Esophagus (tissue), 2 donors: ENCODE results near the gene CDKN1A. TPM values are rescaled to one million over a fixed set of nuclear protein-coding genes. Genes with fewer than 3 reads are reported as not detected.

Source experiments
- H3K27ac ChIP-seq, 2 donors: one replicate each; pipeline ENCODE4 v1.5.1; 2013; ENCODE audit warnings: low read depth in 2 of 2, mild to moderate bottlenecking in 2 of 2, inconsistent platforms in 1 of 2, low read length in 1 of 2, moderate library complexity in 1 of 2
- H3K27me3 ChIP-seq, 2 donors: one replicate each; pipeline ENCODE4 v1.6.1; 2013; ENCODE audit warnings: low read length in 2 of 2, control low read depth in 1 of 2, mild to moderate bottlenecking in 1 of 2; ENCODE audit not compliant: insufficient read depth in 2 of 2, control insufficient read depth in 1 of 2
- H3K36me3 ChIP-seq, 2 donors: one replicate each; pipeline ENCODE4 v1.6.1; 2013; ENCODE audit warnings: low read length in 1 of 2; ENCODE audit not compliant: control insufficient read depth in 2 of 2, insufficient read depth in 2 of 2
- H3K4me1 ChIP-seq, 2 donors: one replicate each; pipeline ENCODE4 v1.6.1; 2013; ENCODE audit warnings: low read length in 1 of 2; ENCODE audit not compliant: control insufficient read depth in 2 of 2, insufficient read depth in 2 of 2
- H3K4me3 ChIP-seq, 2 donors: one replicate each; pipeline ENCODE4 v1.5.1; 2013; ENCODE audit warnings: low read length in 2 of 2, mild to moderate bottlenecking in 2 of 2, low read depth in 1 of 2, moderate library complexity in 1 of 2
- H3K9me3 ChIP-seq, 2 donors: one replicate each; pipeline ENCODE4 v1.6.1; 2013; ENCODE audit warnings: mild to moderate bottlenecking in 2 of 2, low read depth in 1 of 2, low read length in 1 of 2, moderate library complexity in 1 of 2; ENCODE audit not compliant: control insufficient read depth in 2 of 2, insufficient read depth in 1 of 2
- WGBS, 2 donors: extraction: QIAGEN DNeasy Blood & Tissue Kit; methylation state at CpG; one replicate each; pipeline ENCODE4 v1.1.7; 2013; 5-methylcytosine and 5-hydroxymethylcytosine counted together
- polyA plus RNA-seq, 2 donors: library from polyadenylated mRNA; stranded (reverse); fragments of 200-250 nt; gene quantifications; one replicate each; pipeline ENCODE4 v1.2.3, GENCODE V29; 2013
- donor health status: healthy with polysubstance abuse.
- donor health status: Bipolar disorder and iron deficiency.

The CDKN1A gene
- polyA plus RNA-seq, 2 donors: 36.9 to 114 TPM

DNA sequence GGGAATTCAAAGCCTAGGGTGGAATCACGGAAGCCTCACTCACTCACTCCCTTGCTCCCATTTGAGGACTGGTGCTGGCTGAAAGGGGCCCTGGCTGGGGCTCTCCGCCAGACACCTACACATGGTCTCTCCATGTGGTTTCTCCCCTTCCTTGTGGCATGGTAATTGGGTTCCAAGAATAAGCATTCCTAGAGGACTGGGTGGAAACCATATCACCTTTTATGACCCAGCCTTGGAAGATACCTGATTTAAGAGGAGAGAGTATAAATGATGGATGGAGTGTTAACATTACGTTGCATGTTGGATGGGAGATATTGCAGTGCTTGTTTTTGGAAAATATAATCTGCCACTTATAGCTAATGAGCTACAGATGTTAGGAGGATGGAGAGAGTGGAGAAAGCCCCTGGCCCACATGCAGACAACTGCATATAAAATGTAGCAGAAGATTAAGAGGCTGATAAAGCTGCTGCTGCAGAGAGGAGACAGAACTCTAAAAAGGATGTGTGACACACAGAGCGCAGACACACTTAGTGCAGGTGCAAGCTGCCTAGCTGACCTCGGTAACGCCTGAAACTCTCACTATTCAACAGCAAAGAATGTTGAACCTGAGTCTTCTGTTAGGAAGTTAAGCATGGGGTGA lies 23.3 kb upstream of the CDKN1A start:
- Histone ChIP-seq H3K27ac (no peak overlapping the region), H3K4me1 (peaks cover 0 to 6% of the 10 kb centered on the region in 2 donors), H3K9me3 (no peaks in the 10 kb centered on the region), H3K36me3 (no peaks in the 10 kb centered on the region), H3K4me3 (no peak overlapping the region), H3K27me3 (no peaks in the 10 kb centered on the region)
- 75 to 79% methylated on average over 6 of the region's 6 CpGs for WGBS, 2 donors

DNA sequence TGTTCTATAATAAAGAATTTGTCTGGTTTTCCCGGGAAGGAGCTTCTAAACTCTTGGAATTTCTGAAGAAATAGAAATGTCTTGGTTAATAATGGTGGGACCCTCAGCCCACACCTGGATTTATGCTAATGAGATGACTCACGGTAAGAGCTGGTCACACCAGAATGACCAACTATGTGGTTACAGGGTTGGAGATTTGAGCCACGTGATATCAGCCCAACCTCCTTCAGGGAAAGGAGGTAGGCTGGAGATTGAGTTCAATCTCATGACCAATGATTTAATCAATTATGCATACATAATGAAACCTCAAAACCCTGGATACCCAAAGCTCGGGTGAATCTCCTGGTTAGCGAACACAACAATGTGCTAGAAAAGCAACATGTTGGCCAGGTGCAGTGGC lies 22.1 kb upstream of the CDKN1A start:
- 79 to 85% methylated on average over 5 of the region's 5 CpGs for WGBS, 2 donors
- Histone ChIP-seq H3K9me3 (no peaks in the 10 kb centered on the region), H3K36me3 (no peaks in the 10 kb centered on the region), H3K4me1 (peaks cover 0 to 9% of the 10 kb centered on the region in 2 donors), H3K27me3 (no peaks in the 10 kb centered on the region), H3K4me3 (no peak overlapping the region), H3K27ac (no peak overlapping the region)

DNA sequence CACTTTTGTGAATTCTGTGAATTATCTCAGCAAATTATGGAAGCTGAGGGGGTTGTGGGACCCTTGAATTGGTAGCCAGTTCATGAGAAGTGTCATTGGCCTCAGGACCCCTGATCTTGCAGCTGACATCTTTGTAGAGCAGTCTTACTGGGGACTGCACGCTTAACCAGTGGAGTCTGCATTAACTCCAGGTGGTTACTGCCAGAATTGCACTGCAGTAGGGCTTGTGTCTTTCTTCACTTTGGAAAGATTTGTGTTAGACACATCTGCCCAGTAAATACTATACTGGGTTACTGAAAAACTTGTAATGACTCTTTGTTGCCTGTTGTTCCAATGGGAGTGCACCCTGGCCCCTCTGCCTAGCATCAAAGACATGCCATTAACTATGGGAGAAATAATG lies 21.2 kb upstream of the CDKN1A start:
- H3K9me3 ChIP-seq: no peaks in the 10 kb centered on the region
- H3K27ac ChIP-seq: no peak overlapping the region
- 93 to 97% methylated on average over 1 of the region's 1 CpG for WGBS, 2 donors
- no peaks in the 10 kb centered on the region for H3K27me3 ChIP-seq
- no peak overlapping the region for H3K4me3 ChIP-seq
- H3K36me3 ChIP-seq: no peaks in the 10 kb centered on the region
- H3K4me1 ChIP-seq: peaks cover 0 to 15% of the 10 kb centered on the region in 2 donors

DNA sequence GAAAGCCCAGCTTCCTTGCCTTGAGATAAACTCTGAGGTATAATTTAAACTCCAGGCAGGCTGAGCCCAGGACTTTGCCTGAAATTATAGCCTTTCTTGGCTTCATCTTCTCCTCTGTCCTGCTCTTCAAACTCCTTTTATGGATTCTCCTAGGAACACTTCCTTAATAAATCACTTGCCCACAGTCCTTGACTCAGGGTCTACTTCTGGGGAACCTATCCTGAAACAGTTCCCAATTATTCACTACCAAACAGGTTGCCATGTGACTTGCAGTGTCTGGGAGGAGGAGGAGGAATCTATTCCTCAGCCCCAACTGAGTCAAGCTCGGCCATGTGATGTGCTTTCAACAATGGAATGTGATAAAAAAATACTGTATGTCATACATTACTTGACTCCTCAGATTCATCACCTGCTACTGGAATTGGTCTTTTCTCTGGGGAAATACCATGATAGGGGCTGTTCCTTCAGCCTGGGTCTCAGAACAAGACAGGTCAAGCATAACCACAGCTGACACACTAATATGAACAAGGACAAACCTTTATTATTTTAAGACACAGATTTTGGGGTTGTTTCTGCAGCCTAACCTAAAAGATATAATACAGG lies 20.5 kb upstream of the CDKN1A start:
- Histone ChIP-seq H3K4me1 (peaks cover 0 to 19% of the 10 kb centered on the region in 2 donors), H3K9me3 (no peaks in the 10 kb centered on the region), H3K4me3 (no peak overlapping the region), H3K27ac (no peak overlapping the region), H3K27me3 (no peaks in the 10 kb centered on the region), H3K36me3 (no peaks in the 10 kb centered on the region)
- 52 to 62% methylated on average over 1 of the region's 1 CpG for WGBS, 2 donors

DNA sequence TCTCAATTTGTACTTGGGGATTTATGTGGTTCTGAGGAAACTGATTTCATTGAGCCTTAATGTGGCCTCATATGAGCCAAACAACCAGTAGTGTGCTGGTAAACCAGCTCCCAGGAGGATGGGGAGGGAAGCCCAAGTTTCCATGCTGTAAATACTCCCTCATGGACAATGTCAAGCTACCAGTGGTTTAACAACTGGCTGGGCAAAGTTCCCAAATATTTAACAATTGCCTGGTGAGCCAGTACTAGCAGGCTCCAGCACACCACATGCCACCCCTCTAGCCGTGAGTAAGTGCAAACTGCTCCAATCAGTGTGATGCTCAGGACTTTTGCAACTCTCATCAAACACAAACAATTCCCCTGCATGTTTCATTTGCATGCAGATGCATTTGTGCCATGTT lies 19.2 kb upstream of the CDKN1A start:
- no peak overlapping the region for H3K4me3 ChIP-seq
- peaks cover 0 to 22% of the 10 kb centered on the region in 2 donors for H3K4me1 ChIP-seq
- H3K36me3 ChIP-seq: no peaks in the 10 kb centered on the region
- no peaks in the 10 kb centered on the region for H3K9me3 ChIP-seq
- WGBS, 2 donors: 42 to 64% methylated on average over 1 of the region's 1 CpG
- H3K27ac ChIP-seq: no peak overlapping the region
- H3K27me3 ChIP-seq: no peaks in the 10 kb centered on the region

DNA sequence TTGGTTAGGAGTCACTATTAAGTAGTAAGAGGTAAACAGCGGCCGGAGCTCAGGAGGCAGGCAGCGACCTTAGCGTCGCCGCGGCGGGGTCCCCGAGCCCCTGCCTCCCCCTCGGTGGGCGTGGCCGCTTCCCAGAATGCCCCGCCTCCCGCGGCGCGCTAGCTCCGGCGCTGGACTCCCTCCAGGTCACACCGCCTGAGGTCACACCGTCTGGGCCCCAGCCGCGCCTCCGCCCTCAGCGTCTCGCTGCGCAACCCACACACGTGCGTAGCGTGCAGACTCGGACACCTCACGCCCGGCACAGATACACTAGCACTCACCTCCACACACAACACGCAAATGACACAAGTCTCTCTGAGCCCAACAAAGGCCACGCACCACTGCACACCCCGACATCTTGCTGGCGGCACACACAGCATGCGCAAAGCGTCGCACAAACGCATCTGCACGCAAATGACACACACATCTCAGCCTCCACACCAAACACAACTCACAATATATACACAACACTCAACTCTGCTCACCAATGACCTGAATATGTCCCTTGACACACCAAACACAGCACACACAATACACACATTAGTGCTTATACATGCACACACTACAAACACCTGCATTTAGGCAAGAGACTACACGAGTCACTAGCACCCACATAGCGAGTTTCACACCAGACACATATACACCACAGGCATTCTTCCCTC lies 17.6 kb upstream of the CDKN1A start:
- H3K4me3 ChIP-seq: peak overlapping the region in 1 of 2 donors; percentile 0
- H3K36me3 ChIP-seq: no peaks in the 10 kb centered on the region
- 17 to 22% methylated on average over 44 of the region's 44 CpGs for WGBS, 2 donors
- no peaks in the 10 kb centered on the region for H3K27me3 ChIP-seq
- no peak overlapping the region for H3K27ac ChIP-seq
- no peaks in the 10 kb centered on the region for H3K9me3 ChIP-seq
- peaks cover 0 to 22% of the 10 kb centered on the region in 2 donors for H3K4me1 ChIP-seq

DNA sequence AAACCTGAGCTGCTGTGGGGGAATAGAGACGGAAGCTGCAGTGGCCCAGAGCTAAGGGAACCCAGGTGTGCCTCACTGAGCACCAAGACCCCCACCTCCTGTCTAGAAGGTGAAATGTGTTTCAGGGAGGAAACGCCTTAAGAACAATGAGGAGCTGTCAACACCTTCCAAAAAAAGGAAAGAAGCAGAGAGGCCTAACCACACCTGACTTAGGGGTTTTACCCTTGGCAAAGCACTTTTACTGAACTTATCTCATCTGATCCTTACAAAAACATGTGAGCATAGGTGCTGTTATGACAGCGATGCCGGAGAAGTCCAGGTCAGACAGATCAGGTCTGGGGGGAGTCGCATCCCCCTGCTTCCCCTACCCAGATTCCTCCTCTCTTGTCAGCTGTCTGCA lies 16.1 kb upstream of the CDKN1A start:
- WGBS, 2 donors: 61 to 68% methylated on average over 5 of the region's 5 CpGs
- H3K9me3 ChIP-seq: no peaks in the 10 kb centered on the region
- H3K27me3 ChIP-seq: no peaks in the 10 kb centered on the region
- H3K4me1 ChIP-seq: peaks cover 2 to 27% of the 10 kb centered on the region in 2 donors
- H3K36me3 ChIP-seq: no peaks in the 10 kb centered on the region
- H3K27ac ChIP-seq: peak overlapping the region; percentile 17 to 76
- H3K4me3 ChIP-seq: no peak overlapping the region

DNA sequence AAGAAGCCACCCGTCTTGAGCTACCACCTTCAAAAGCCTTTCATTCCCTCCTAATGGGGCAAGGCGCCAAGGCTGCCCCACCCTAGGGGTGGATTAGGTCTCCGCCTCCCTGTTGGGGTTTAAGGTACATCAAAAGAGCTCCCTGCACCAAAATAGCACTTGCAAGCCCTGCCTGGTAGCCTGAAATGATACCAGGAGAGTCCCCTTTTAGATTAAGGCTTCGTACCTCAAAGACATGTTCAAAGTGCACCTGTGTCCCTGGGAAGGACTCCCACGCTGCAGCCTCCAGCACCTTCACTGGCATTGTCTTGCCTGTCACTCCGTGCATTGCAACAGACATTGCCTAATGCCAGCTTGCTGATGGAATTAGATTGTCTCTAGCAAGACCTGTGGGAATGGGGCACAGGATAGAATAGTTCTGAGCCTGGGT lies 15.7 kb upstream of the CDKN1A start:
- H3K27ac ChIP-seq: peak overlapping the region; percentile 17 to 76
- no peaks in the 10 kb centered on the region for H3K36me3 ChIP-seq
- no peaks in the 10 kb centered on the region for H3K27me3 ChIP-seq
- H3K4me1 ChIP-seq: peaks cover 2 to 27% of the 10 kb centered on the region in 2 donors
- WGBS, 2 donors: 40 to 46% methylated on average over 6 of the region's 6 CpGs
- H3K9me3 ChIP-seq: no peaks in the 10 kb centered on the region
- H3K4me3 ChIP-seq: no peak overlapping the region

DNA sequence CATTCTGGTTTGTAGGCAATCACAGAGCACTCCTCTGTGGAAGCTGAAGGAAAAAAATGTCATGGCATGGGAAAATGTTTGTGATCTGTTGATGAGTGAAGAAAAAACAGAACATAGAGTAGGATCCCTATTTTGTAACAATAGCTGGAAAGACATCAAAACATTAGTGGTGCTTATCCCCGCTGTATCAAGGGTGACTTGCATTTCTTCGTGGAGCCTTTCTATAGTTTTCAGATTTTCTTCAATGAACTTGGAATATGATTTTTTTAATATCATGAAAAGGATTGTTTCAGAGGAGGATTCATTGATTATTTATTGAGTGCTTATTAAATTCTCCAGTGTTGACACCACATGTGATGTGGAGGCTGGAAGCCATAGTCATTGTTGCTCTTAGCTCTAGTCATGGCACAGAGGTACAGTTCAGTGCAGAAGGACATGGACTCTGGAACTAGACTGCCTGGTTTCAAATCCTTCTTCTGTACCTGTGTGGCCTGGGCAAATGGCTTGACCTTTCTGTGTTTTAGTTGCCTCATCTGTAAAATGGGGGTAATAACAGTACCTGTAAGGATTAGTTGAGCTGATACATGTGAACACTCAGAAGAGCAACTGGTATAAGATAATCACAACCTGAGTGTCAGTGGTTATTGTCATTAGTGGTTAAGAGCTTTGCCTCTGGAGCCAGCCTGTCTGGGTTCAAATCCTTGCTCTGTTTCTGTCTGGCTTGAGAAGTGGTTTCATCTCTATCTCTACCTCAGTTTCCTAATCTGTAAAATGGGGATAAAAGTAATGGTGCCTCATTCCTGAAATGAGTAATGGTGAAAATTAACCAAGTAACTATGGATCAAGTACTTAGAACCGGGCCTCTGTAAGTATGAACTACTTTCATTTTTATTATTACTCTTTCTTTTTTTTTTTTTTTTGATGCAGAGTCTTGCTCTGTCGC lies 14.7 kb upstream of the CDKN1A start:
- peaks cover 2 to 27% of the 10 kb centered on the region in 2 donors for H3K4me1 ChIP-seq
- no peaks in the 10 kb centered on the region for H3K36me3 ChIP-seq
- H3K27me3 ChIP-seq: no peaks in the 10 kb centered on the region
- H3K4me3 ChIP-seq: no peak overlapping the region
- no peak overlapping the region for H3K27ac ChIP-seq
- H3K9me3 ChIP-seq: no peaks in the 10 kb centered on the region
- 66% methylated on average over 4 of the region's 4 CpGs for WGBS, 2 donors
